SU-DHL-6 (cell line): ENCODE measurements around the gene SPOCK1.

ENCODE experiments used
- EZH2phosphoT487 ChIP-seq: fragments of 200-600 bp; sonication (generic), shearing (Covaris generic); conservative IDR thresholded peaks from 2 replicates; pipeline ENCODE4 v1.6.1; 2018; ENCODE audit warnings: mild to moderate bottlenecking, antibody characterized with exemption, low read length, moderate library complexity, mixed read lengths
- TF ChIP-seq, protein P1 (sequence below): fragments of 200-600 bp; sonication (generic); IDR thresholded peaks from one replicate; pipeline ENCODE4 v1.5.1; 2017; ENCODE audit warnings: antibody characterized with exemption, mild to moderate bottlenecking, low read length, moderate library complexity; ENCODE audit not compliant: insufficient read depth, poor library complexity, severe bottlenecking

DNA sequence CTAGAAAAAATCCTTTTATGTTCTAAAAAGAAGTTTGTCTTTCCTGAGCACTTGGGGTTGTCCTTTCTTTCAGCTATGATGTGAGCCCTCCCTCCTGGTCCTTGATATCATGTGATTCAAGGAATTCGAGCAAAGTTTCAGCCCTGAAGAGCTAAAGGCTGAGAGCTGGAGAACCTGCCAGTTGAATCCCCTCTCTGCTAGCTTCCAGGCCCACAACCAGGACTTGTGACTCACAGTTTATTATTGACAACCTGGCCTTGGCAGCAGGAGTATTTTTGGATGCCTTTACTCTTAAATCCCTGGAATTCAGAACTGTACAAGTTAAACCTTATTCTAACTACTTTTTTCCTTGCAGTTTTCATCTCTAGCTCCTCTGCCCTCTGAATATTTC is 182.8 kb downstream of the SPOCK1 start:
- TF ChIP-seq, protein P1, sequence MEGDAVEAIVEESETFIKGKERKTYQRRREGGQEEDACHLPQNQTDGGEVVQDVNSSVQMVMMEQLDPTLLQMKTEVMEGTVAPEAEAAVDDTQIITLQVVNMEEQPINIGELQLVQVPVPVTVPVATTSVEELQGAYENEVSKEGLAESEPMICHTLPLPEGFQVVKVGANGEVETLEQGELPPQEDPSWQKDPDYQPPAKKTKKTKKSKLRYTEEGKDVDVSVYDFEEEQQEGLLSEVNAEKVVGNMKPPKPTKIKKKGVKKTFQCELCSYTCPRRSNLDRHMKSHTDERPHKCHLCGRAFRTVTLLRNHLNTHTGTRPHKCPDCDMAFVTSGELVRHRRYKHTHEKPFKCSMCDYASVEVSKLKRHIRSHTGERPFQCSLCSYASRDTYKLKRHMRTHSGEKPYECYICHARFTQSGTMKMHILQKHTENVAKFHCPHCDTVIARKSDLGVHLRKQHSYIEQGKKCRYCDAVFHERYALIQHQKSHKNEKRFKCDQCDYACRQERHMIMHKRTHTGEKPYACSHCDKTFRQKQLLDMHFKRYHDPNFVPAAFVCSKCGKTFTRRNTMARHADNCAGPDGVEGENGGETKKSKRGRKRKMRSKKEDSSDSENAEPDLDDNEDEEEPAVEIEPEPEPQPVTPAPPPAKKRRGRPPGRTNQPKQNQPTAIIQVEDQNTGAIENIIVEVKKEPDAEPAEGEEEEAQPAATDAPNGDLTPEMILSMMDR: no peak
- TF ChIP-seq EZH2phosphoT487: no peak
